Stimulated activated CD4-positive, alpha-beta T cell treated with anti-CD3 and anti-CD28 coated beads, Interleukin-15, amount 100 ng/mL, for 48 hours (primary cell): ENCODE measurements around the gene AMPH.

ENCODE experiments used
- DNase-seq, 2 donors: peaks; one replicate each; pipeline ENCODE4 v3.0.0-alpha.2; 2020; ENCODE audit warnings: low read depth in 2 of 2

AMPH gene

GRCh38 chr7:38462819-38463218 lies 168.4 kb downstream of the AMPH start:
- DNase-seq: no peak

GRCh38 chr7:38461887-38462286 lies 169.3 kb downstream of the AMPH start:
- DNase-seq: no peak

- no peak for DNase-seq
These were observed 177.3 kb downstream of the AMPH start for GRCh38 chr7:38453826-38454225.

- no peak for DNase-seq
These were observed 178.0 kb downstream of the AMPH start for GRCh38 chr7:38453168-38453567.

- no peak for DNase-seq
These were observed 178.5 kb downstream of the AMPH start for GRCh38 chr7:38452681-38453108.

GRCh38 chr7:38451840-38452239 lies 179.3 kb downstream of the AMPH start:
- no peak for DNase-seq

GRCh38 chr7:38448584-38449234 lies 182.5 kb downstream of the AMPH start:
- no peak for DNase-seq

GRCh38 chr7:38448054-38448453 lies 183.1 kb downstream of the AMPH start:
- no peak for DNase-seq

GRCh38 chr7:38438970-38439369 lies 192.2 kb downstream of the AMPH start:
- DNase-seq: no peak

- no peak for DNase-seq
These were observed 198.5 kb downstream of the AMPH start for GRCh38 chr7:38432671-38433070.

GRCh38 chr7:38432080-38432479 lies 199.1 kb downstream of the AMPH start:
- no peak for DNase-seq

GRCh38 chr7:38429057-38429456 lies 202.1 kb downstream of the AMPH start:
- no peak for DNase-seq

GRCh38 chr7:38428041-38428440 lies 203.1 kb downstream of the AMPH start:
- DNase-seq: no peak

GRCh38 chr7:38427279-38427955 lies 203.8 kb downstream of the AMPH start:
- no peak for DNase-seq

GRCh38 chr7:38425509-38425908 lies 205.7 kb downstream of the AMPH start:
- DNase-seq: no peak

- no peak for DNase-seq
These were observed 206.3 kb downstream of the AMPH start for GRCh38 chr7:38424750-38425463.

- DNase-seq: no peak
These were observed 217.4 kb downstream of the AMPH start for GRCh38 chr7:38413784-38414183.

- no peak for DNase-seq
These were observed 219.8 kb downstream of the AMPH start for GRCh38 chr7:38411404-38411803.

- DNase-seq: no peak
These were observed 221.1 kb downstream of the AMPH start for GRCh38 chr7:38410056-38410455.

- DNase-seq: no peak
These were observed 221.6 kb downstream of the AMPH start for GRCh38 chr7:38409531-38409930.

GRCh38 chr7:38398725-38399321 lies 232.3 kb downstream of the AMPH start:
- DNase-seq: peak in 1 of 2 donors; percentile 7

GRCh38 chr7:38396852-38397251 lies 234.3 kb downstream of the AMPH start:
- DNase-seq: no peak
